CD1c-positive myeloid dendritic cell (primary cell): ENCODE data around the gene PCDHA12.
"Not testable (repeated sequence)": the region's sequence is repeated elsewhere in the genome, so short reads cannot be mapped to it uniquely, and the experiment has no call there.

Experiments used
- DNase-seq: peaks from one replicate; pipeline ENCODE4 v3.0.0-alpha.2; 2016; ENCODE audit errors: extremely low spot score

PCDHA12 gene, protein sequence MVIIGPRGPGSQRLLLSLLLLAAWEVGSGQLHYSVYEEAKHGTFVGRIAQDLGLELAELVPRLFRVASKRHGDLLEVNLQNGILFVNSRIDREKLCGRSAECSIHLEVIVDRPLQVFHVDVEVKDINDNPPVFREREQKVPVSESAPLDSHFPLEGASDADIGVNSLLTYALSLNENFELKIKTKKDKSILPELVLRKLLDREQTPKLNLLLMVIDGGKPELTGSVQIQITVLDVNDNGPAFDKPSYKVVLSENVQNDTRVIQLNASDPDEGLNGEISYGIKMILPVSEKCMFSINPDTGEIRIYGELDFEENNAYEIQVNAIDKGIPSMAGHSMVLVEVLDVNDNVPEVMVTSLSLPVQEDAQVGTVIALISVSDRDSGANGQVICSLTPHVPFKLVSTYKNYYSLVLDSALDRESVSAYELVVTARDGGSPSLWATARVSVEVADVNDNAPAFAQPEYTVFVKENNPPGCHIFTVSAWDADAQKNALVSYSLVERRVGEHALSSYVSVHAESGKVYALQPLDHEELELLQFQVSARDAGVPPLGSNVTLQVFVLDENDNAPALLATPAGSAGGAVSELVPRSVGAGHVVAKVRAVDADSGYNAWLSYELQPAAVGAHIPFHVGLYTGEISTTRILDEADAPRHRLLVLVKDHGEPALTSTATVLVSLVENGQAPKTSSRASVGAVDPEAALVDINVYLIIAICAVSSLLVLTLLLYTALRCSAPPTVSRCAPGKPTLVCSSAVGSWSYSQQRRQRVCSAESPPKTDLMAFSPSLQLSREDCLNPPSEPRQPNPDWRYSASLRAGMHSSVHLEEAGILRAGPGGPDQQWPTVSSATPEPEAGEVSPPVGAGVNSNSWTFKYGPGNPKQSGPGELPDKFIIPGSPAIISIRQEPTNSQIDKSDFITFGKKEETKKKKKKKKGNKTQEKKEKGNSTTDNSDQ

DNA sequence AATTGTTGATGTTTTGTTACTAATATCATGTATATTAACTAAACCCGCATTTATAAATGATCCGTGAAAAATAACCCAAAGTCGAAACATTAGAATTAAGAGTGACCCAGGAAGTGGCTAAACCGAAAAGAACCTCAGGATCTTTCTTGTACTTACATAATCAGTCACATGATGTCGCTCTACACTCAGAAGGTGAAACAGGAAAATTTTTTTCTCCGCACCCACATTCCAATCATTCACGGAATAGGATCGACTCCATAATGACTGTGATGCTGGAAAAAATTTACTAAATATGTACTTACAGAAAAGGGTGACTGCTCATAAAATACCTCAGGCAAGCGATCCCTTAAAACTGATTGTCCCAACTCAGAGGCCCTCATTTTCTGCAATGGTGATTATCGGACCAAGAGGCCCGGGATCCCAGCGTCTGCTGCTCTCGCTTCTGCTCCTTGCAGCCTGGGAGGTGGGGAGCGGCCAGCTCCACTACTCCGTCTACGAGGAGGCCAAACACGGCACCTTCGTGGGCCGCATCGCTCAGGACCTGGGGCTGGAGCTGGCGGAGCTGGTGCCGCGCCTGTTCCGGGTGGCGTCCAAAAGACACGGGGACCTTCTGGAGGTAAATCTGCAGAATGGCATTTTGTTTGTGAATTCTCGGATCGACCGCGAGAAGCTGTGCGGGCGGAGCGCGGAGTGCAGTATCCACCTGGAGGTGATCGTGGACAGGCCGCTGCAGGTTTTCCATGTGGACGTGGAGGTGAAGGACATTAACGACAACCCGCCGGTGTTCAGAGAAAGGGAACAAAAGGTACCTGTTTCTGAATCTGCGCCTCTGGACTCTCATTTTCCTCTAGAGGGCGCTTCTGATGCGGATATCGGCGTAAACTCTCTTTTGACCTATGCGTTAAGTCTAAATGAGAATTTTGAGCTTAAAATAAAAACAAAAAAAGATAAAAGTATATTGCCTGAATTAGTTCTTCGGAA lies at the start of gene PCDHA12:
PCDHA12 (plus strand) TSS at position 224 of the 981 bp plus-strand sequence; CDS start at position 389, 165 bp downstream.
- no peak for DNase-seq

DNA sequence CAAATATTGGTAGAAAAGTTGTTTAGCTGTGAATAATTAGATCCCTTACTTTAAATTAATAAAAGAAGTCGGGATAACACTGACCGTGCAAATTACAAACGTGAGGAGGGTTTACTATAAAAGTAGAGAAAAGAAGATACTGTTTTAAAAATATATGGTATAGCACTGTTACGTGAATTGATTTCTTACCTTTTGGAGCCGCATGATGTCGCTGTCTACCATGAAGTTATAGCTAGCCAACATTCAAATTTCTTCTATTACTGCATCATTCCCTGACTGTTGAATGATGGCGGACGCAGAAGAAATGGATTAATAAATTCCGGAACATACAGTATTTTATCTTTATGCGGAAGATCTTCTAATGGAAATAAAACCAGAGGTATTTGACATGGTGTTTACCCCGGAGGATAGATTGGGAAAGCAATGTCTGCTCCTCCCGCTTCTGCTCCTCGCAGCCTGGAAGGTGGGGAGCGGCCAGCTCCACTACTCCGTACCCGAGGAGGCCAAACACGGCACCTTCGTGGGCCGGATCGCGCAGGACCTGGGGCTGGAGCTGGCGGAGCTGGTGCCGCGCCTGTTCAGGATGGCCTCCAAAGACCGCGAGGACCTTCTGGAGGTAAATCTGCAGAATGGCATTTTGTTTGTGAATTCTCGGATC lies 47.3 kb upstream of the PCDHA12 start, which contains the start of gene PCDHA6:
PCDHA6 (plus strand) TSS at position 257 of the 658 bp plus-strand sequence; CDS start at position 389, 132 bp downstream.
- no peak for DNase-seq

DNA sequence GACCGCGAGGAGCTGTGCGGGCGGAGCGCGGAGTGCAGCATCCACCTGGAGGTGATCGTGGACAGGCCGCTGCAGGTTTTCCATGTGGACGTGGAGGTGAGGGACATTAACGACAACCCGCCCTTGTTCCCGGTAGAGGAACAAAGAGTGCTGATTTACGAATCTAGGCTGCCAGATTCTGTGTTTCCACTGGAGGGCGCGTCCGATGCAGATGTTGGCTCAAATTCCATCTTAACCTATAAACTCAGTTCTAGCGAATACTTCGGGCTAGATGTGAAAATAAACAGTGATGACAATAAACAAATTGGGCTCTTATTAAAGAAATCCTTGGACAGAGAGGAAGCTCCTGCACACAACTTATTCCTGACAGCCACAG lies 46.8 kb upstream of the PCDHA12 start:
- DNase-seq: no peak

DNA sequence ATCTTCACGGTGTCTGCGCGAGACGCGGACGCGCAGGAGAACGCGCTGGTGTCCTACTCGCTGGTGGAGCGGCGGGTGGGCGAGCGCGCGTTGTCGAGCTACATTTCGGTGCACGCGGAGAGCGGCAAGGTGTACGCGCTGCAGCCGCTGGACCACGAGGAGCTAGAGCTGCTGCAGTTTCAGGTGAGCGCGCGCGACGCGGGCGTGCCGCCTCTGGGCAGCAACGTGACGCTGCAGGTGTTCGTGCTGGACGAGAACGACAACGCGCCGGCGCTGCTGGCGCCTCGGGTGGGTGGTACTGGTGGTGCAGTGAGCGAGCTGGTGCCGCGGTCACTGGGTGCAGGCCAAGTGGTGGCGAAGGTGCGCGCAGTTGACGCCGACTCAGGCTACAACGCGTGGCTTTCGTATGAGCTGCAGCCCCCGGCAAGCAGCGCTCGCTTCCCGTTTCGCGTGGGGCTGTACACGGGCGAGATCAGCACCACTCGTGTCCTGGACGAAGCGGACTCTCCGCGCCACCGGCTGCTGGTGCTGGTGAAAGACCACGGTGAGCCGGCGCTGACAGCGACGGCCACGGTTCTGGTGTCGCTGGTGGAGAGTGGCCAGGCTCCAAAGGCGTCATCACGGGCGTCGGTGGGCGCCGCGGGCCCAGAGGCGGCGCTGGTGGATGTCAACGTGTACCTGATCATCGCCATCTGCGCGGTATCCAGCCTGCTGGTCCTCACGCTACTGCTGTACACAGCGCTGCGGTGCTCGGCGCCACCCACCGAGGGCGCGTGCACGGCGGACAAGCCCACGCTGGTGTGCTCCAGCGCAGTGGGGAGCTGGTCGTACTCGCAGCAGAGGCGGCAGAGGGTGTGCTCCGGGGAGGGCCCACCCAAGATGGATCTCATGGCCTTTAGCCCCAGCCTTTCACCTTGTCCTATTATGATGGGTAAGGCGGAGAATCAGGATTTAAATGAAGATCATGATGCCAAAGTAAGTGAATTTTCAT lies 45.3 kb upstream of the PCDHA12 start:
- DNase-seq: not testable (repeated sequence)

DNA sequence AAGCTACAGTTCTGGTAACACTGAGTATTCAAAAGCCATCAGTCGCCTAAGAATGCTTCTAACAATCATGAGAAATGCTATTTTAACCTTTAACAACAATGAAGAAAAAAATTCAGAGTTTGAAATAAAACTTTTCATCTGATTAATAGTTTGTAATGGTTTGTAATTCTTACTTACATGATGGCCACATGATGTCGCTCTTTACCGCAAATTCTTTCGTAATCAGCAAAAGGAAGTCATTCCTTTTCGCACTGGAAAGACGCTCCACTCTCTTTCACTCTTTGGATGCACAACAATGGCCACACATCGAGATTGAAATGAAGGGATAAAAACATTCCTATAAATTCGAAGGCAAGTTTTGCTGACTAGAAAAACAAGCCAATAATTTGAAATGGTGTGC lies 41.1 kb upstream of the PCDHA12 start, which contains the start of gene PCDHA7:
PCDHA7 (plus strand) TSS at position 277 of the 400 bp plus-strand sequence; CDS start at position 392, 115 bp downstream.
- DNase-seq: no peak

DNA sequence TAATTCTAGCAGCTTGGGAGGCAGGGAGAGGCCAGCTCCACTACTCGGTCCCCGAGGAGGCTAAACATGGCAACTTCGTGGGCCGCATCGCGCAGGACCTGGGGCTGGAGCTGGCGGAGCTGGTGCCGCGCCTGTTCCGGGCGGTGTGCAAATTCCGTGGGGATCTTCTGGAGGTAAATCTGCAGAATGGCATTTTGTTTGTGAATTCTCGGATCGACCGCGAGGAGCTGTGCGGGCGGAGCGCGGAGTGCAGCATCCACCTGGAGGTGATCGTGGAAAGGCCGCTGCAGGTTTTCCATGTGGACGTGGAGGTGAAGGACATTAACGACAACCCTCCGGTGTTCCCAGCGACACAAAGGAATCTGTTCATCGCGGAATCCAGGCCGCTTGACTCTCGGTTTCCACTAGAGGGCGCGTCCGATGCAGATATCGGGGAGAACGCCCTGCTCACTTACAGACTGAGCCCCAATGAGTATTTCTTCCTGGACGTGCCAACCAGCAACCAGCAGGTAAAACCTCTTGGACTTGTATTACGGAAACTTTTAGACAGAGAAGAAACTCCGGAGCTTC lies 40.6 kb upstream of the PCDHA12 start:
- DNase-seq: not testable (repeated sequence)

DNA sequence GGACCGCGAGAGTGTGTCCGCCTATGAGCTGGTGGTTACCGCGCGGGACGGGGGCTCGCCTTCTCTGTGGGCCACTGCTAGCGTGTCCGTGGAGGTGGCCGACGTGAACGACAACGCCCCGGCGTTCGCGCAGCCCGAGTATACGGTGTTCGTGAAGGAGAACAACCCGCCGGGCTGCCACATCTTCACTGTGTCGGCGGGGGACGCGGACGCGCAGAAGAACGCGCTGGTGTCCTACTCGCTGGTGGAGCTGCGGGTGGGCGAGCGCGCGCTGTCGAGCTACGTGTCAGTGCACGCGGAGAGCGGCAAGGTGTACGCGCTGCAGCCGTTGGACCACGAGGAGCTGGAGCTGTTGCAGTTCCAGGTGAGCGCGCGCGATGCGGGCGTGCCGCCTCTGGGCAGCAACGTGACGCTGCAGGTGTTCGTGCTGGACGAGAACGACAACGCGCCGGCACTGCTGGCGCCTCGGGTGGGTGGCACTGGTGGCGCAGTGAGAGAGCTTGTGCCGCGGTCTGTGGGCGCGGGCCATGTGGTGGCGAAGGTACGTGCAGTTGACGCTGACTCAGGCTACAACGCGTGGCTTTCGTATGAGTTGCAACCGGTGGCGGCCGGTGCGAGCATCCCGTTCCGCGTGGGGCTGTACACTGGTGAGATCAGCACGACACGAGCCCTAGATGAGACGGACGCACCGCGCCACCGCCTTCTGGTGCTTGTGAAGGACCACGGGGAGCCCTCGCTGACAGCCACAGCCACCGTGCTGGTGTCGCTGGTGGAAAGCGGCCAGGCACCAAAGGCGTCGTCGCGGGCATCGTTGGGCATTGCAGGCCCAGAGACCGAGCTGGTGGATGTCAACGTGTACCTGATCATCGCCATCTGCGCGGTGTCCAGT lies 39.2 kb upstream of the PCDHA12 start:
- DNase-seq: no peak

DNA sequence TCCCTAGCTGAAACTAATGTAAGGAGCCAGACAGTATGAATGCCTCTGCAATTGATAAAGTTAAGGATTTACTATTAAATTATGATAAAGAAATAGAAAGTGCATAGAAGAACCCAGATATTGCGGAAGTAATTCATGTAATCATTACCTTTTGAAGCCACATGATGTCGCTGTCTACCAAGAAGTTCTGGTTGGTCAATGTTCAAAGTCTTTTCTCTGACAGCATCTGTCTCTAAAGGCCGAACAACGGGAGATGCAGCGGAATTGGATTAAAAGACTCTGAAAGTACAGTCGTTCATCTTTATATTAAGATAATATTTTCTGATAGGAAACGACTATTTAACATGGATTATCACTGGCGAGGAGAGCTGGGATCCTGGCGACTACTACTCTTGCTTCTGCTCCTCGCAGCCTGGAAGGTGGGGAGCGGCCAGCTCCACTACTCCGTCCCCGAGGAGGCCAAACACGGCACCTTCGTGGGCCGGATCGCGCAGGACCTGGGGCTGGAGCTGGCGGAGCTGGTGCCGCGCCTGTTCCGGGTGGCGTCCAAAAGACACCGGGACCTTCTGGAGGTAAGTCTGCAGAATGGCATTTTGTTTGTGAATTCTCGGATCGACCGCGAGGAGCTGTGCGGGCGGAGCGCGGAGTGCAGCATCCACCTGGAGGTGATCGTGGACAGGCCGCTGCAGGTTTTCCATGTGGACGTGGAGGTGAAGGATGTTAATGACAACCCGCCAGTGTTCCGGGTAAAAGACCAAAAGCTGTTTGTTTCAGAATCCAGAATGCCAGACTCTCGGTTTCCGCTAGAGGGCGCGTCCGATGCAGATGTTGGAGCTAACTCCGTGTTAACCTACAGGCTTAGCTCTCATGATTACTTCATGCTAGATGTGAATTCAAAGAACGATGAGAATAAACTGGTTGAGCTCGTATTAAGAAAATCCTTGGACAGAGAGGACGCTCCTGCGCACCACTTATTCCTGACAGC lies 33.8 kb upstream of the PCDHA12 start, which contains the start of gene PCDHA8:
PCDHA8 (plus strand) TSS at position 210 of the 985 bp plus-strand sequence; CDS start at position 345, 135 bp downstream.
- no peak for DNase-seq

DNA sequence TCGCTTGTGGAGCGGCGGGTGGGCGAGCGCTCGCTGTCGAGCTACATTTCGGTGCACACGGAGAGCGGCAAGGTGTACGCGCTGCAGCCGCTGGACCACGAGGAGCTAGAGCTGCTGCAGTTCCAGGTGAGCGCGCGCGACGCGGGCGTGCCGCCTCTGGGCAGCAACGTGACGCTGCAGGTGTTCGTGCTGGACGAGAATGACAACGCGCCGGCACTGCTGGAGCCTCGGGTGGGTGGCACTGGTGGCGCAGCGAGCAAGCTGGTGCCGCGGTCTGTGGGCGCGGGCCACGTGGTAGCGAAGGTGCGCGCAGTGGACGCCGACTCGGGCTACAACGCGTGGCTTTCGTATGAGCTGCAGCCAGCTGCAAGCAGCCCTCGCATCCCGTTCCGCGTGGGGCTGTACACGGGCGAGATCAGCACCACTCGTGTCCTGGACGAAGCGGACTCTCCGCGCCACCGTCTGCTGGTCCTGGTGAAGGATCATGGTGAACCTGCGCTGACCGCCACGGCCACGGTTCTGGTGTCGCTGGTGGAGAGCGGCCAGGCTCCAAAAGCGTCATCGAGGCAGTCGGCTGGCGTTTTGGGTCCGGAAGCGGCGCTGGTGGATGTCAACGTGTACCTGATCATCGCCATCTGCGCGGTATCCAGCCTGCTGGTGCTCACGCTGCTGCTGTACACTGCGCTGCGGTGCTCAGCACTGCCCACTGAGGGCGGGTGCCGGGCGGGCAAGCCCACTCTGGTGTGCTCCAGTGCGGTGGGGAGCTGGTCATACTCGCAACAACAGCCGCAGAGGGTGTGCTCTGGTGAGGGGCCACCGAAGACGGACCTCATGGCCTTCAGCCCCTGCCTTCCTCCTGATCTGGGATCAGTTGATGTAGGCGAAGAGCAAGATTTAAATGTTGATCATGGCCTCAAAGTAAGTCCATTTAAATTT lies 32.0 kb upstream of the PCDHA12 start:
- no peak for DNase-seq

DNA sequence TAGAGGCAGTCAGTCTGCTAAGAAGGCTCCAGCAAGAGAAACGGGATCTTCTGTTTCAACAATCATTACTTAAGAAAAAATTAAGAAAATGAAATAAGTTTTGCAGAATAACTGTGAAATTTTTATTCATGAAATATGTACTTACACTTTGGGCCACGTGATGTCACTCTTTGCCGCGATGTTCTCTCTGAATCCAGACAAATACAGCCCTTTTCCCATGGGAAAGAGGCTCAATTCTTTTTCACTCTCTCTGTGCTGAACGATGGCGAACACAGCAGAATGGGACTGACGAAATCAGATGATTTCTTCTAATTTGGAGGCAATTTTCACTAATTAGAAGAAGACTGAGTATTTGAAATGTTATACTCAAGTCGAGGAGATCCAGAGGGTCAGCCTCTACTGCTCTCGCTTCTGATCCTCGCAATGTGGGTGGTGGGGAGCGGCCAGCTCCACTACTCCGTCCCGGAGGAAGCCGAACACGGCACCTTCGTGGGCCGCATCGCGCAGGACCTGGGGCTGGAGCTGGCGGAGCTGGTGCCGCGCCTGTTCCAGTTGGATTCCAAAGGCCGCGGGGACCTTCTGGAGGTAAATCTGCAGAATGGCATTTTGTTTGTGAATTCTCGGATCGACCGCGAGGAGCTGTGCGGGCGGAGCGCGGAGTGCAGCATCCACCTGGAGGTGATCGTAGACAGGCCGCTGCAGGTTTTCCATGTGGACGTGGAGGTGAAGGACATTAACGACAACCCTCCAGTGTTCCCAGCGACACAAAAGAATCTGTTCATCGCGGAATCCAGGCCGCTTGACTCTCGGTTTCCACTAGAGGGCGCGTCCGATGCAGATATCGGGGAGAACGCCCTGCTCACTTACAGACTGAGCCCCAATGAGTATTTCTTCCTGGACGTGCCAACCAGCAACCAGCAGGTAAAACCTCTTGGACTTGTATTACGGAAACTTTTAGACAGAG lies 26.7 kb upstream of the PCDHA12 start, which contains the start of gene PCDHA9:
PCDHA9 (plus strand) TSS at position 244 of the 964 bp plus-strand sequence; CDS start at position 358, 114 bp downstream.
- DNase-seq: not testable (repeated sequence)

DNA sequence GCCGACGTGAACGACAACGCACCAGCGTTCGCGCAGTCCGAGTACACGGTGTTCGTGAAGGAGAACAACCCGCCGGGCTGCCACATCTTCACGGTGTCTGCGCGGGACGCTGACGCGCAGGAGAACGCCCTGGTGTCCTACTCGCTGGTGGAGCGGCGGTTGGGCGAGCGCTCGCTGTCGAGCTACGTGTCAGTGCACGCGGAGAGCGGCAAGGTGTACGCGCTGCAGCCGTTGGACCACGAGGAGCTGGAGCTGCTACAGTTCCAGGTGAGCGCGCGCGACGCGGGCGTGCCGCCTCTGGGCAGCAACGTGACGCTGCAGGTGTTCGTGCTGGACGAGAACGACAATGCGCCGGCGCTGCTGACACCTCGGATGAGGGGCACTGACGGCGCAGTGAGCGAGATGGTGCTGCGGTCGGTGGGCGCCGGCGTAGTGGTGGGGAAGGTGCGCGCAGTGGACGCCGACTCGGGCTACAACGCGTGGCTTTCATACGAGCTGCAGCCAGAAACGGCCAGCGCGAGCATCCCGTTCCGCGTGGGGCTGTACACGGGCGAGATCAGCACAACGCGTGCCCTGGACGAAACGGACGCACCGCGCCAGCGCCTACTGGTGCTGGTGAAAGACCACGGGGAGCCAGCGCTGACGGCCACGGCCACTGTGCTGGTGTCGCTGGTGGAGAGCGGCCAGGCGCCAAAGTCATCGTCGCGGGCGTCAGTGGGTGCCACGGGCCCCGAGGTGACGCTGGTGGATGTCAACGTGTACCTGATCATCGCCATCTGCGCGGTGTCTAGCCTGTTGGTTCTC lies 25.1 kb upstream of the PCDHA12 start:
- DNase-seq: not testable (repeated sequence)

DNA sequence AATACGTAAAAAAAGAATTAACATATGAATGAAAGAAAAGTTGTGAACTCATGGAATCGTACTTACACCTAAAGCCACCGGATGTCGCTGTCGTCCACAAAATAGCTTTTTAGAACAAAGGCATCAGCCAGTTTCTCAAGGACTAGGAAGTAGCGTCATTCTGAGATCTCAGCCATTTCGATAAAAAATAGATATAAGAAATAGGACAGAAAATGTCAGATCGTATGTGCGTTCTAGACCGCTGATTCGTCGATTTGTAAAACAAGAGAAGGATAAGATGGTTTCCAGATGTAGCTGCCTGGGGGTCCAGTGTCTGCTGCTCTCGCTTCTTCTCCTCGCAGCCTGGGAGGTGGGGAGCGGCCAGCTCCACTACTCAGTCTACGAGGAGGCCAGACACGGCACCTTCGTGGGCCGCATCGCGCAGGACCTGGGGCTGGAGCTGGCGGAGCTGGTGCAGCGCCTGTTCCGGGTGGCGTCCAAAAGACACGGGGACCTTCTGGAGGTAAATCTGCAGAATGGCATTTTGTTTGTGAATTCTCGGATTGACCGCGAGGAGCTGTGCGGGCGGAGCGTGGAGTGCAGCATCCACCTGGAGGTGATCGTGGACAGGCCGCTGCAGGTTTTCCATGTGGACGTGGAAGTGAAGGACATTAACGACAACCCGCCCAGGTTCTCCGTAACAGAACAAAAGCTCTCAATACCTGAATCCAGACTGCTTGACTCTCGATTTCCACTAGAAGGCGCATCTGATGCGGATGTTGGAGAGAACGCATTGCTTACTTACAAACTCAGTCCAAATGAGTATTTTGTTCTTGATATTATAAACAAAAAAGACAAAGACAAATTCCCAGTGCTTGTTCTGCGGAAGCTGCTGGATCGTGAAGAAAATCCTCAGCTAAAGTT lies 19.1 kb upstream of the PCDHA12 start, which contains the start of gene PCDHA10:
PCDHA10 (plus strand) TSS at position 126 of the 903 bp plus-strand sequence; CDS start at position 278, 152 bp downstream.
- DNase-seq: no peak
